NAMALWA (cell line): ENCODE measurements around the gene ARHGEF4.

ENCODE experiments used
- DNase-seq: peaks from one replicate; pipeline ENCODE4 v3.0.0-alpha.2; 2015; ENCODE audit warnings: low spot score

The ARHGEF4 gene

GRCh38 chr2:130851624-130852382, 15.1 kb downstream of the ARHGEF4 start:
- DNase-seq: no peak

GRCh38 chr2:130852521-130853115, 15.9 kb downstream of the ARHGEF4 start:
- no peak for DNase-seq

GRCh38 chr2:130853391-130853790, 16.7 kb downstream of the ARHGEF4 start:
- DNase-seq: no peak

GRCh38 chr2:130854301-130854700, 17.6 kb downstream of the ARHGEF4 start:
- DNase-seq: no peak

- DNase-seq: peak; percentile 56
These were observed 28.4 kb downstream of the ARHGEF4 start for GRCh38 chr2:130864830-130865800.

GRCh38 chr2:130869441-130870160, 32.9 kb downstream of the ARHGEF4 start:
- DNase-seq: no peak

DNA sequence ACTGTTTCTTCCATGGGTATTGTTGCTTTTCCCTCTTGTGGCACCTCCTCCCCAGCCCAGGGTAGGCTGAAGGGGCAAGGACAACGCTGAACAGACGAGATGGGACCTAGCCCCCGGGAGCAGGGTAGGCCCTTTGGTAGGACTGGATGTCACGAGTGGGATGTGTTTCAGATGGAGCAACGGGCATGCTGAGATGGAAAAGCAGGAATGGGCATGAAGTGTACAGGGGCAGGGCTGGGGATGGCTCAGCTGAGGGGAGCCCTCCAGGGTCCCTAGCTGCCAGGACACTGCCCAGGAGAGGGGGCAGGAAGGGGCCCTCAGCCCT, 33.4 kb downstream of the ARHGEF4 start:
- no peak for DNase-seq

- DNase-seq: no peak
These were observed 34.1 kb downstream of the ARHGEF4 start for GRCh38 chr2:130870779-130871178.

DNA sequence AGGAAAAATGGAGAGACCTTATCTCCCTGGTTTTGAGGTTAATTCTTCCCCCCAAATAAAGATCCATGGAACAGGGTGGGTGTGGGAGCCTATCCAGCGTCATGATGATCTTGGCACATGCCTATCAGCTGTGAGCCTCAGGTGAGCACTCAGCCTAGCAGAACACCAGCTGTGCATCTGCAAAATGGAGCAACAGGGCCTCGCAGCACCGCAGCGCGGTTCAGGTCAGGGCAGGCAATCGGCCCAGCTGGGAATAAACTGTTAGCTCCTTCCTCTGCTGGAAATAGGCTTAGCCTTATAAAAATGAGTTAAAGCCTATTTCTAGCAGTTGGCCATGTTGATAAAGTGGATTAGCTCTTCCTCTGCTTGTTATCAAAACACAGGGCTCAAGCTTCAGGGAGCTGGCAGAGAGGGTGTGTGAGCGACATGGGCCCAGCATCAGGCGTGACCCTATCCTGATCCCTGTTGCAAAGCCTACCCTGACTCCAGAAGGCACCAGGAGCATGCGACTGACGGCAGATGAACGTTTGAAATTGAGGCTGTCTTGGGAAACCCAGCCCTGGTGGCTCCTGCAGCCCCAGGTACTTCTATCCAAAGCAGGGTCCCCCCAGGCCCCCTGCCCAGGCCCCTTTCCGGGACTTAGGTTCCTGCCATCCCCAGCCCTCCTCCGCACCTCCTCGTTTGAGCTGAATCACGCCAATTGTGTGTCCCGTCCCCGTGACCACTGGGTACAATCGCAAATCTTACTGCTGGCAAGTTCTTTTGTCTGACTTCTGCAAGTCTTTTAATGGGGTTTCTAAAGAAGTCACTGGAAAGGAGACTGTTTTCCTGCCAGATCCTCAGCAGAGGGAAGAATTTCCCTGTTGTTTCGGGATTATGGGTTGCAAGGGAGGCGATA, 35.4 kb downstream of the ARHGEF4 start:
- no peak for DNase-seq

- DNase-seq: no peak
These were observed 36.0 kb downstream of the ARHGEF4 start for GRCh38 chr2:130872741-130873125.

- DNase-seq: peak; percentile 83
These were observed 37.1 kb downstream of the ARHGEF4 start for GRCh38 chr2:130873700-130874346.

DNA sequence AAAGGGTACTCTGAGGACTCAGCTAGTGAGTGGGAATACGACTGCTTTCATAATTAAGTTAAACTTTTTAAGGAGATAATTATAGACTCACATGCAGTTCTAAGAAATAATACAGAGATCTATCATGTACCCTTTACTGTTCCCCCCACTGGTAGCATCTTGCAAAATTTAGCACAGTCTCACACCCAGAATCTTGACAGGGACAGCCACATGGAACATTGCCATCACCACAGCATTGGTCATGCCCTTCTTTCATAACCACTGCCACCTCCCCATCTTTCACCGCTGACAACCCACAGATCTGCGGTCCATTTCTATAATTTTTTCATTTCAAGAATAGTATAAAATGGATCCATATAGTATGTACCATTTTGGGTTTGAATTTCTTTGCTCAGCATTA, 37.8 kb downstream of the ARHGEF4 start:
- no peak for DNase-seq

GRCh38 chr2:130875935-130876334, 39.2 kb downstream of the ARHGEF4 start:
- DNase-seq: no peak

- no peak for DNase-seq
These were observed 40.5 kb downstream of the ARHGEF4 start for GRCh38 chr2:130877258-130877657.

- no peak for DNase-seq
These were observed 41.6 kb downstream of the ARHGEF4 start for GRCh38 chr2:130878316-130878715.

GRCh38 chr2:130878933-130879332, 42.2 kb downstream of the ARHGEF4 start:
- no peak for DNase-seq

DNA sequence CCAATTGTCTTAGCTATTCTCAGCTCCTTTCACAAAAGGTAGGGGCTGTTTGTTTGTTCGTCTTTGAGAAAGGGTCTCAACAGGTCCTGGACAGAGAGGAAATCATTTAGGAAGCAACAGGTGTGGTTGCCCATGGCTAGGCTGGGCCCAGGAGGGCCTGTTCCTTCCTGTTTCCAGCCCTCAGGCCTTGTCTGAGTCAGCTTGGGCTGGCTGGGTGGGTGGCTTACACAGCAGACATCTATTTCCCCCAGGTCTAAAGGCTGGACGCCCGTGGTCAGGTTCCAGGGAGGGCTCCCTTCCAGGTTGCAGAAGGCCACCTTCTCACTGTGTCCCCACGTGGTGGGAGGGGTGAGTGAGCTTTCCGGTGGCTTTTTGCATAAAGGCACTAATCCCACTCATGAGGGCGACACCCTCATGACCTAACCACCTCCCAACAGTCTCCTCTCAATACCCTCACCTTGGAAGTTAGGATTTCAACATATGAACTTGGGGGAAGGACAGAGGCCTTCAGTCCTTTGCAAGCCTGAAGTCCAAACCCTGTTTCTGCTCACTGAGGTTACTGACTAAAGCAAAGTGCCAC, 45.5 kb downstream of the ARHGEF4 start:
- DNase-seq: no peak

- no peak for DNase-seq
These were observed 46.3 kb downstream of the ARHGEF4 start for GRCh38 chr2:130882991-130883390.

- DNase-seq: no peak
These were observed 46.8 kb downstream of the ARHGEF4 start for GRCh38 chr2:130883496-130883895.

- DNase-seq: no peak
These were observed 47.3 kb downstream of the ARHGEF4 start for GRCh38 chr2:130884013-130884412.
